MCF 10A (cell line): ENCODE measurements around the gene SCN1B. TPM values are rescaled to one million over a fixed set of nuclear protein-coding genes. Genes with fewer than 3 reads are reported as not detected.

Source experiments
- BruUV-seq: library from RNA; stranded (reverse); fragments of 400-500 nt; replicated peaks from 2 replicates; lab custom pipeline; 2021; lab: Mats Ljungman, UMichigan
- CTCF ChIA-PET: fragments of 300-600 bp; sonication (Branson Sonifier 250); formaldehyde crosslinking; extraction: SDS; loops from one replicate; lab custom pipeline; 2021; ENCODE audit warnings: antibody characterized with exemption, inconsistent platforms; lab: Yijun Ruan, JAX
- POLR2A ChIA-PET: fragments of 300-600, 350-650 bp; sonication (Branson Sonifier 250); formaldehyde crosslinking; extraction: SDS; loops from one replicate; lab custom pipeline; 2020; ENCODE audit warnings: antibody characterized with exemption, inconsistent platforms; lab: Yijun Ruan, JAX
- DNase-seq: peaks from one replicate; pipeline ENCODE4 v3.0.0-alpha.2; 2018; ENCODE audit not compliant: unreplicated experiment
- H3K27ac Mint-ChIP-seq: one replicate; pipeline ENCODE4 v1.8.0; 2022; ENCODE audit warnings: mild to moderate bottlenecking, low read depth, mixed read lengths; ENCODE audit not compliant: unreplicated experiment
- H3K27me3 Mint-ChIP-seq: one replicate; pipeline ENCODE4 v1.8.0; 2022; ENCODE audit warnings: mixed read lengths; ENCODE audit not compliant: insufficient read depth, unreplicated experiment
- H3K36me3 Mint-ChIP-seq: one replicate; pipeline ENCODE4 v1.8.0; 2022; ENCODE audit warnings: mild to moderate bottlenecking, moderate library complexity, mixed read lengths; ENCODE audit not compliant: insufficient read depth, unreplicated experiment
- H3K4me1 Mint-ChIP-seq: one replicate; pipeline ENCODE4 v1.8.0; 2022; ENCODE audit warnings: mixed read lengths; ENCODE audit not compliant: insufficient read depth, unreplicated experiment
- H3K4me3 Mint-ChIP-seq: one replicate; pipeline ENCODE4 v1.8.0; 2022; ENCODE audit warnings: mild to moderate bottlenecking, moderate library complexity, mixed read lengths; ENCODE audit not compliant: unreplicated experiment
- H3K9me3 Mint-ChIP-seq: one replicate; pipeline ENCODE4 v1.8.0; 2022; ENCODE audit warnings: mixed read lengths; ENCODE audit not compliant: unreplicated experiment
- intact Hi-C: fragments of 100-400 bp; cut with micrococcal nuclease; formaldehyde crosslinking; loops from 2 replicates; pipeline ENCODE4 v1.14.1; 2022
- total RNA-seq: library from RNA; stranded (reverse); gene quantifications from 2 replicates; pipeline ENCODE4 v1.2.3, GENCODE V29; 2022
- TF ChIP-seq, protein P1 (sequence below): fragments of 200-600 bp; IDR thresholded peaks from one replicate; pipeline ENCODE4 v1.8.0; 2022; ENCODE audit warnings: antibody characterized with exemption, mild to moderate bottlenecking; ENCODE audit not compliant: unreplicated experiment

SCN1B gene
- total RNA-seq, 1 experiment from 2014 or later = 0.19 TPM

GRCh38 chr19:35021016-35021415 is 9.3 kb upstream of the SCN1B start:
- BruUV-seq = no TSS peak
- Mint-ChIP-seq H3K4me1 (no peaks in the 10 kb centered on the region), H3K9me3 (no peaks in the 10 kb centered on the region), H3K36me3 (peaks cover 60% of the 10 kb centered on the region), H3K4me3 (no peak overlapping the region), H3K27me3 (no peaks in the 10 kb centered on the region), H3K27ac (no peak overlapping the region)
- POLR2A ChIA-PET = interaction anchor here (0.6 kb wide), 1 partner anchor 71 kb away, joined by 3 read pairs; no protein-coding TSS in a partner anchor
- CTCF ChIA-PET = interaction anchor here (0.6 to 1.4 kb wide), 3 partner anchors 8 to 45 kb away, joined by 3 to 4 read pairs (median 3); no protein-coding TSS in a partner anchor
- DNase-seq = no peak
- intact Hi-C loops = no loop called here
- TF ChIP-seq, protein P1, sequence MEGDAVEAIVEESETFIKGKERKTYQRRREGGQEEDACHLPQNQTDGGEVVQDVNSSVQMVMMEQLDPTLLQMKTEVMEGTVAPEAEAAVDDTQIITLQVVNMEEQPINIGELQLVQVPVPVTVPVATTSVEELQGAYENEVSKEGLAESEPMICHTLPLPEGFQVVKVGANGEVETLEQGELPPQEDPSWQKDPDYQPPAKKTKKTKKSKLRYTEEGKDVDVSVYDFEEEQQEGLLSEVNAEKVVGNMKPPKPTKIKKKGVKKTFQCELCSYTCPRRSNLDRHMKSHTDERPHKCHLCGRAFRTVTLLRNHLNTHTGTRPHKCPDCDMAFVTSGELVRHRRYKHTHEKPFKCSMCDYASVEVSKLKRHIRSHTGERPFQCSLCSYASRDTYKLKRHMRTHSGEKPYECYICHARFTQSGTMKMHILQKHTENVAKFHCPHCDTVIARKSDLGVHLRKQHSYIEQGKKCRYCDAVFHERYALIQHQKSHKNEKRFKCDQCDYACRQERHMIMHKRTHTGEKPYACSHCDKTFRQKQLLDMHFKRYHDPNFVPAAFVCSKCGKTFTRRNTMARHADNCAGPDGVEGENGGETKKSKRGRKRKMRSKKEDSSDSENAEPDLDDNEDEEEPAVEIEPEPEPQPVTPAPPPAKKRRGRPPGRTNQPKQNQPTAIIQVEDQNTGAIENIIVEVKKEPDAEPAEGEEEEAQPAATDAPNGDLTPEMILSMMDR = no peak

DNA sequence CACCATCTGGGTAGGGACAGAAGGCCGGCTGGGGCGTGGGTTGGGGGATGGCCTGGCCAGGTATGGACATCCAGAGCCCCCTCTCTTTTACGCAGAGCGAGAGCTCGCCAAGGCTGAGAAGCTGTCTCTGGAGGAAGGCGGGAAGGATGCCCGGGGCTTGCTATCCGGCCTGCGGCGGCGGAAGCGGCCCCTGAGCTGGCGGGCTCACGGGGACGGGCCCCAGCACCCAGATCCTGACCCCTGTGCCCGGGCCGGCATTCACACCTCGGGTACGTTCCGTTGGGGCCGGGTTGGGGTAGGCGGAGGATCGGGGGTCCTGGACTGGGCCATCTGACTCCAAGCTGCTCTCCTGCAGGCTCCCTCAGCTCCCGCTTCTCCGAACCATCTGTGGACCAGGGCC is 8.7 kb upstream of the SCN1B start:
- H3K36me3 Mint-ChIP-seq = peaks cover 54% of the 10 kb centered on the region
- no peak overlapping the region for H3K27ac Mint-ChIP-seq
- POLR2A ChIA-PET = interaction anchor here (0.6 kb wide), 1 partner anchor 71 kb away, joined by 3 read pairs; no protein-coding TSS in a partner anchor
- H3K9me3 Mint-ChIP-seq = no peaks in the 10 kb centered on the region
- no peaks in the 10 kb centered on the region for H3K4me1 Mint-ChIP-seq
- CTCF ChIA-PET = interaction anchor here (0.6 to 1.4 kb wide), 5 partner anchors 9 to 67 kb away, joined by 3 to 4 read pairs (median 3); no protein-coding TSS in a partner anchor
- H3K27me3 Mint-ChIP-seq = no peaks in the 10 kb centered on the region
- TF ChIP-seq, protein P1 = no peak
- intact Hi-C loops = no loop called here
- BruUV-seq = no TSS peak
- no peak for DNase-seq
- no peak overlapping the region for H3K4me3 Mint-ChIP-seq

DNA sequence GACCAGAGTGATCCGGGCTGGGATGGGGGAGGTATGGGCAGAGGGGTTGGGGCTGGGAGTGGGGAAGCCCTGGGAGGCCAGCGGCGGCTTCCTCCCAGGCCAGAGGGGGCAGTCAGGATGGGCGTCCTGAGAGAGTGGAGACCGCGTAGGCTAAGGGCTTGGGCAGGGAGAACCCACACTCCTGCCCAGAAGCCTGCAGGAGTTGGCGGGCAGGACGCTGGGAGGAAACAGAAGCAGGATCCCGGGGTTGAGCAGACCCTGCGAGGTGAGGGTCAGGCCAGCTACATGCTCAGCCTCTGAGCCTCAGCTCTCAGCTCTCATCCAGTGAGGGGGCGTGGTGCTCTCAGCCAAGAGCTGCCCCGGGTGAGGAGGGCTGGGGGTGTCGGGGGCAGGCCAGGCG is 7.8 kb upstream of the SCN1B start:
- no TSS peak for BruUV-seq
- CTCF ChIA-PET = interaction anchor here (0.9 to 1.3 kb wide), 2 partner anchors 50 to 66 kb away, joined by 3 read pairs; no protein-coding TSS in a partner anchor
- POLR2A ChIA-PET = interaction anchor here (0.6 kb wide), 1 partner anchor 38 kb away, joined by 3 read pairs; no protein-coding TSS in a partner anchor
- intact Hi-C loops = no loop called here
- Mint-ChIP-seq H3K27ac (no peak overlapping the region), H3K4me3 (no peak overlapping the region), H3K4me1 (no peaks in the 10 kb centered on the region), H3K27me3 (no peaks in the 10 kb centered on the region), H3K36me3 (peaks cover 50% of the 10 kb centered on the region), H3K9me3 (no peaks in the 10 kb centered on the region)
- DNase-seq = no peak
- TF ChIP-seq, protein P1 = no peak

DNA sequence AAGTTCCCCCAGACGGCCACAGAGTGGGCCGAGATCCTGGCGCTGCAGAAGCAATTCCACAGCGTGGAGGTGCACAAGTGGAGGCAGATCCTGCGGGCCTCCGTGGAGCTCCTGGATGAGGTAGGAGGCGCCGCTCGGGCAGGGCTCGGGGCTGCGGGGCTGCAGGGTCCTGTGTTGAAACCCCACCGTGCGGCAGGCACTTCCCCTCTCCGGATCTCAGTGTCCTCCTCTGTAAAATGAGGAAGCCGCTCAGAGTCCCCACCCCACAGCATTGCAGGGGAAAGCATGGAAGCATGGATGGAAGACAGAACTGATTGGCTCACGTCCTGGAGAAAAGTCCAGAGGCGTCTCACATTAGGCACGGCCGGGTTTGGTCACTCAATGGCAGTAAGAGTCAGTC is 6.8 kb upstream of the SCN1B start:
- CTCF ChIA-PET = no interaction called here
- Mint-ChIP-seq H3K27me3 (no peaks in the 10 kb centered on the region), H3K4me1 (no peaks in the 10 kb centered on the region), H3K9me3 (no peaks in the 10 kb centered on the region), H3K36me3 (peaks cover 45% of the 10 kb centered on the region), H3K4me3 (no peak overlapping the region), H3K27ac (no peak overlapping the region)
- POLR2A ChIA-PET = no interaction called here
- no TSS peak for BruUV-seq
- DNase-seq = no peak
- intact Hi-C loops = no loop called here
- TF ChIP-seq, protein P1 = no peak
